Measurements from ENCODE around the gene ATP9A. TPM values are rescaled to one million over a fixed set of nuclear protein-coding genes. Genes with fewer than 3 reads are reported as not detected.

The ATP9A gene
- polyA plus RNA-seq, 1 donor (not counting 4 experiments of a cell fraction or from before 2014, with no cell fraction given): 5.8 TPM

DNA sequence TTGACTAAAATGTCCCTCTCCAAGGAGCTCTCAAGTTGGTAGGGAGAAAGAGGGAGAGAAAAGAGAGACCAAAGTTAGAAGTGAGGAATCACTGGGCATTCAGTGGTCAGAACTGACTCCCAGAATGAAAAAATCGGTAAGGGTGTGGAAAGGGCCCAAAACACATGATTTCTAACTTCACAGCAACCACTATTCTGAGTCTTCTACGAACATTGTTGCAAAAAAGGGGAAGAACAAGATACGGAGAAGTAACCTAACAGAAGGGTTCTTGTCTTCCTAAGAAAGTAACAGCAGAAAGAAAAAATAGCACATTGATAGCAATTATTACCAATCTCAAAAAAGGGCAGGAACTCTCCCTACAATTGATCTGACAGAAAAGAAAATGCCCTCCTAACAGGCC, 65.6 kb downstream of the ATP9A start:
- no peaks in the 10 kb centered on the region for H3K9me1 ChIP-seq (ENCODE audit: control insufficient read depth, extremely low read depth, insufficient read depth, low read length)
- no peaks in the 10 kb centered on the region for H3K4me1 ChIP-seq (ENCODE audit: control insufficient read depth, extremely low read depth, insufficient read depth, low read length)
- no peaks in the 10 kb centered on the region for H3K27me3 ChIP-seq (ENCODE audit: control insufficient read depth, extremely low read depth, insufficient read depth, low read length)
- no peak overlapping the region for H3K9ac ChIP-seq (ENCODE audit: control insufficient read depth, extremely low read depth, insufficient read depth, low read length)
- H3K36me3 ChIP-seq (ENCODE audit: control insufficient read depth in 2 of 2, extremely low read depth in 1 of 2, insufficient read depth in 2 of 2, low read length in 2 of 2): no peaks in the 10 kb centered on the region
- dilution Hi-C loops (cut with MboI; ENCODE audit: extremely low pct_ligation_motif_present, low sequenced_read_pairs): no loop called here
- no peak overlapping the region for H2AFZ ChIP-seq (ENCODE audit: control insufficient read depth, low read length)
- no peaks in the 10 kb centered on the region for H4K20me1 ChIP-seq (ENCODE audit: control insufficient read depth, extremely low read depth, insufficient read depth, low read length)
- no peak for DNase-seq (ENCODE audit: low read depth, low spot score)
- TF ChIP-seq, protein P1, sequence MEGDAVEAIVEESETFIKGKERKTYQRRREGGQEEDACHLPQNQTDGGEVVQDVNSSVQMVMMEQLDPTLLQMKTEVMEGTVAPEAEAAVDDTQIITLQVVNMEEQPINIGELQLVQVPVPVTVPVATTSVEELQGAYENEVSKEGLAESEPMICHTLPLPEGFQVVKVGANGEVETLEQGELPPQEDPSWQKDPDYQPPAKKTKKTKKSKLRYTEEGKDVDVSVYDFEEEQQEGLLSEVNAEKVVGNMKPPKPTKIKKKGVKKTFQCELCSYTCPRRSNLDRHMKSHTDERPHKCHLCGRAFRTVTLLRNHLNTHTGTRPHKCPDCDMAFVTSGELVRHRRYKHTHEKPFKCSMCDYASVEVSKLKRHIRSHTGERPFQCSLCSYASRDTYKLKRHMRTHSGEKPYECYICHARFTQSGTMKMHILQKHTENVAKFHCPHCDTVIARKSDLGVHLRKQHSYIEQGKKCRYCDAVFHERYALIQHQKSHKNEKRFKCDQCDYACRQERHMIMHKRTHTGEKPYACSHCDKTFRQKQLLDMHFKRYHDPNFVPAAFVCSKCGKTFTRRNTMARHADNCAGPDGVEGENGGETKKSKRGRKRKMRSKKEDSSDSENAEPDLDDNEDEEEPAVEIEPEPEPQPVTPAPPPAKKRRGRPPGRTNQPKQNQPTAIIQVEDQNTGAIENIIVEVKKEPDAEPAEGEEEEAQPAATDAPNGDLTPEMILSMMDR (optimal IDR thresholded peaks at IDR 0.05 in 1 of 3, IDR thresholded peaks at IDR 0.05 in 1 of 3, conservative IDR thresholded peaks at IDR 0.05 in 1 of 3; ENCODE audit: extremely low read depth in 1 of 3, insufficient read depth in 2 of 3, low read length in 3 of 3): no peak
- no peak for TF ChIP-seq EZH2 (IDR thresholded peaks at IDR 0.05; ENCODE audit: low read length)
- no peak for FAIRE-seq
- no peaks in the 10 kb centered on the region for H3K9me3 ChIP-seq (ENCODE audit: control insufficient read depth, low read depth, low read length)
- no peak overlapping the region for H3K4me2 ChIP-seq (ENCODE audit: control insufficient read depth, extremely low read depth, insufficient read depth, low read depth, low read length)
- H3K79me2 ChIP-seq (ENCODE audit: control insufficient read depth, insufficient read depth, low read length): no peaks in the 10 kb centered on the region
- no peak overlapping the region for H3K27ac ChIP-seq (ENCODE audit: control insufficient read depth, insufficient read depth, low read length)
- H3K4me3 ChIP-seq (ENCODE audit: control insufficient read depth in 2 of 3, extremely low read depth in 1 of 3, insufficient read depth in 2 of 3, low read depth in 1 of 3, low read length in 3 of 3): no peak overlapping the region

DNA sequence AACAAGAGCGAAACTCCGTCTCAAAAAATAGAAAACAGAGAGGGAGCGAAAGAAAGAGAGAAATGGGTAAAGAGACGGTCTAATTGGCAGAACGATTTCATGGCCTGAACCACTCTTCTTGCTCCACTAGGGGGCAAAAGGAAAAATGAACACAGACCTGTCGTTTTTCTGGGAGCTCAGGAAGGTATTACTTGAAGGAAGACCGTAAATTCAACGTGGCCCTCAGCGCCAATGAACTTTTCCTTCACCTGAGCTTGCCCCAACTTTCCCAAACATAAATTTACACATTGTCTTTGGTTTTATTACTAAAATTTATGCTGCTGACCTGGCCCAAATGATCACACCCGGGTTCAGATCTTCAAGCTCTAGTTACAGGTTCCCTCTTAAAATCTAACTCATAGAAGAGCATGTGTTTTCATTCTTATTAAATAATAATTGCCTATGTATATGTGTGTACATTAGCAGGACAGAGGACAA, 67.3 kb downstream of the ATP9A start:
- Histone ChIP-seq H3K27me3 (ENCODE audit: control insufficient read depth, extremely low read depth, insufficient read depth, low read length) (no peaks in the 10 kb centered on the region), H3K4me3 (ENCODE audit: control insufficient read depth in 2 of 3, extremely low read depth in 1 of 3, insufficient read depth in 2 of 3, low read depth in 1 of 3, low read length in 3 of 3) (no peak overlapping the region), H3K9me3 (ENCODE audit: control insufficient read depth, low read depth, low read length) (no peaks in the 10 kb centered on the region), H3K9me1 (ENCODE audit: control insufficient read depth, extremely low read depth, insufficient read depth, low read length) (no peaks in the 10 kb centered on the region), H3K27ac (ENCODE audit: control insufficient read depth, insufficient read depth, low read length) (no peak overlapping the region), H3K4me2 (ENCODE audit: control insufficient read depth, extremely low read depth, insufficient read depth, low read depth, low read length) (no peak overlapping the region), H3K9ac (ENCODE audit: control insufficient read depth, extremely low read depth, insufficient read depth, low read length) (no peak overlapping the region), H3K36me3 (ENCODE audit: control insufficient read depth in 2 of 2, extremely low read depth in 1 of 2, insufficient read depth in 2 of 2, low read length in 2 of 2) (no peaks in the 10 kb centered on the region), H3K79me2 (ENCODE audit: control insufficient read depth, insufficient read depth, low read length) (no peaks in the 10 kb centered on the region), H3K4me1 (ENCODE audit: control insufficient read depth, extremely low read depth, insufficient read depth, low read length) (peaks cover 16% of the 10 kb centered on the region), H4K20me1 (ENCODE audit: control insufficient read depth, extremely low read depth, insufficient read depth, low read length) (no peaks in the 10 kb centered on the region), H2AFZ (ENCODE audit: control insufficient read depth, low read length) (no peak overlapping the region)
- no peak for DNase-seq (ENCODE audit: low read depth, low spot score)
- peak; percentile 68 for FAIRE-seq
- dilution Hi-C loops (cut with MboI; ENCODE audit: extremely low pct_ligation_motif_present, low sequenced_read_pairs): no loop called here
- TF ChIP-seq EZH2 (IDR thresholded peaks at IDR 0.05; ENCODE audit: low read length): no peak
- TF ChIP-seq, protein P1 (optimal IDR thresholded peaks at IDR 0.05 in 1 of 3, IDR thresholded peaks at IDR 0.05 in 1 of 3, conservative IDR thresholded peaks at IDR 0.05 in 1 of 3; ENCODE audit: extremely low read depth in 1 of 3, insufficient read depth in 2 of 3, low read length in 3 of 3): peak; percentile 56 to 68 (median 58)
